HEK293 (cell line): Measurements from ENCODE around the gene PLD6.

Source experiments
- CTCF ChIA-PET: fragments of 350-600 bp; formaldehyde crosslinking; extraction: SDS; loops from one replicate; lab custom pipeline; 2021; ENCODE audit warnings: antibody characterized with exemption; lab: Yijun Ruan, JAX
- POLR2A ChIA-PET: fragments of 300-600 bp; formaldehyde crosslinking; extraction: SDS; loops from one replicate; lab custom pipeline; 2020; ENCODE audit warnings: antibody characterized with exemption, inconsistent platforms; lab: Yijun Ruan, JAX
- H3K27ac ChIP-seq: fragments of 200-500 bp; sonication (Bioruptor generic); 2 replicates; pipeline ENCODE4 v1.5.1; 2014; ENCODE audit warnings: low read depth, low read length, control low read depth, inconsistent platforms; ENCODE audit errors: extremely low read depth
- H3K36me3 ChIP-seq, 2 experiments: fragments of 200-500 bp in 1 of 2; sonication (Bioruptor generic) in 1 of 2; 1 replicate in 1 of 2; 2 replicates in 1 of 2; pipeline ENCODE4 v1.5.1; 2014 to 2017; ENCODE audit warnings: inconsistent platforms in 2 of 2, low read length in 2 of 2; ENCODE audit not compliant: control insufficient read depth in 2 of 2, insufficient read depth in 1 of 2
- H3K4me1 ChIP-seq: fragments of 200-500 bp; sonication (Bioruptor generic); 2 replicates; pipeline ENCODE4 v1.5.1; 2014; ENCODE audit warnings: mild to moderate bottlenecking, low read length, inconsistent platforms; ENCODE audit not compliant: control insufficient read depth, insufficient read depth
- H3K4me3 ChIP-seq: 2 replicates; pipeline ENCODE4 v1.5.1; 2011; ENCODE audit warnings: low read depth, mild to moderate bottlenecking, control low read depth, low read length, moderate library complexity
- H3K9me3 ChIP-seq: fragments of 200-500 bp; sonication (Bioruptor generic); 2 replicates; pipeline ENCODE4 v1.5.1; 2014; ENCODE audit warnings: low read depth, low read length, inconsistent platforms; ENCODE audit not compliant: control insufficient read depth, insufficient read depth
- GFI1B ChIP-seq: fragments of 450-650 bp; formaldehyde crosslinking; IDR thresholded peaks from 2 replicates; pipeline ENCODE4 v1.5.1; 2016; ENCODE audit warnings: missing biosample characterization, missing genetic modification characterization
- GLI4 ChIP-seq: fragments of 450-650 bp; formaldehyde crosslinking; IDR thresholded peaks from 2 replicates; pipeline ENCODE4 v1.5.1; 2016; ENCODE audit warnings: missing biosample characterization, missing genetic modification characterization
- MEIS1 ChIP-seq: sonication (generic); formaldehyde crosslinking; IDR thresholded peaks from 2 replicates; pipeline ENCODE4 v1.8.1; 2022; ENCODE audit warnings: missing genetic modification reagents, mild to moderate bottlenecking, borderline replicate concordance
- PRDM4 ChIP-seq: fragments of 450-650 bp; formaldehyde crosslinking; IDR thresholded peaks from 2 replicates; pipeline ENCODE4 v1.5.1; 2017; ENCODE audit warnings: missing biosample characterization, missing genetic modification characterization
- WT1 ChIP-seq: fragments of 450-650 bp; formaldehyde crosslinking; IDR thresholded peaks from 2 replicates; pipeline ENCODE4 v1.5.1; 2016; ENCODE audit warnings: missing biosample characterization, missing genetic modification characterization
- ZBTB44 ChIP-seq: fragments of 450-650 bp; IDR thresholded peaks from 2 replicates; pipeline ENCODE4 v1.5.1; 2018; ENCODE audit warnings: missing biosample characterization, mild to moderate bottlenecking, missing genetic modification characterization
- ZBTB7A ChIP-seq: fragments of 450-650 bp; formaldehyde crosslinking; IDR thresholded peaks from 2 replicates; pipeline ENCODE4 v1.5.1; 2016; ENCODE audit warnings: low read depth, missing biosample characterization, missing genetic modification characterization
- ZIC2 ChIP-seq: fragments of 450-650 bp; formaldehyde crosslinking; IDR thresholded peaks from 2 replicates; pipeline ENCODE4 v1.5.1; 2016; ENCODE audit warnings: missing biosample characterization, missing genetic modification characterization
- ZNF157 ChIP-seq: fragments of 450-650 bp; formaldehyde crosslinking; IDR thresholded peaks from 2 replicates; pipeline ENCODE4 v1.5.1; 2016; ENCODE audit warnings: missing biosample characterization, missing genetic modification characterization
- ZNF211 ChIP-seq: fragments of 450-650 bp; formaldehyde crosslinking; IDR thresholded peaks from 2 replicates; pipeline ENCODE4 v1.5.1; 2016; ENCODE audit warnings: low read depth, missing biosample characterization, missing genetic modification characterization
- ZNF274 ChIP-seq, 2 experiments: fragments of 200-500 bp in 1 of 2; fragments of 450-650 bp in 1 of 2; sonication (Bioruptor generic) in 1 of 2; formaldehyde crosslinking in 1 of 2; IDR thresholded peaks; 2 replicates each; pipeline versions ENCODE4 v1.5.1 to v1.6.1; 2014 to 2016; ENCODE audit warnings: borderline replicate concordance in 1 of 2, inconsistent platforms in 1 of 2, low read length in 1 of 2, missing biosample characterization in 1 of 2, missing genetic modification characterization in 1 of 2
- ZNF354C ChIP-seq: fragments of 450-650 bp; formaldehyde crosslinking; IDR thresholded peaks from 2 replicates; pipeline ENCODE4 v1.5.1; 2016; ENCODE audit warnings: missing biosample characterization, missing genetic modification characterization, low read depth, borderline replicate concordance
- ZNF398 ChIP-seq: fragments of 450-650 bp; formaldehyde crosslinking; IDR thresholded peaks from 2 replicates; pipeline ENCODE4 v1.5.1; 2017; ENCODE audit warnings: missing biosample characterization, missing genetic modification characterization
- ZNF449 ChIP-seq: fragments of 450-650 bp; formaldehyde crosslinking; IDR thresholded peaks from 2 replicates; pipeline ENCODE4 v1.5.1; 2017; ENCODE audit warnings: missing biosample characterization, mild to moderate bottlenecking, missing genetic modification characterization, moderate library complexity
- ZNF513 ChIP-seq: fragments of 450-650 bp; IDR thresholded peaks from 2 replicates; pipeline ENCODE4 v1.5.1; 2018; ENCODE audit warnings: missing biosample characterization, missing genetic modification characterization
- ZNF530 ChIP-seq: fragments of 450-650 bp; formaldehyde crosslinking; IDR thresholded peaks from 2 replicates; pipeline ENCODE4 v1.5.1; 2016; ENCODE audit warnings: low read depth, missing biosample characterization, missing genetic modification characterization
- ZNF548 ChIP-seq: fragments of 450-650 bp; formaldehyde crosslinking; IDR thresholded peaks from 2 replicates; pipeline ENCODE4 v1.5.1; 2016; ENCODE audit warnings: missing biosample characterization, missing genetic modification characterization
- ZNF624 ChIP-seq: fragments of 450-650 bp; formaldehyde crosslinking; IDR thresholded peaks from 2 replicates; pipeline ENCODE4 v1.5.1; 2017; ENCODE audit warnings: missing biosample characterization, missing genetic modification characterization
- ZNF747 ChIP-seq: fragments of 450-650 bp; formaldehyde crosslinking; IDR thresholded peaks from 2 replicates; pipeline ENCODE4 v1.5.1; 2016; ENCODE audit warnings: missing biosample characterization, missing genetic modification characterization
- ZNF776 ChIP-seq: fragments of 450-650 bp; formaldehyde crosslinking; IDR thresholded peaks from 2 replicates; pipeline ENCODE4 v1.5.0; 2017; ENCODE audit warnings: missing biosample characterization, missing genetic modification characterization, borderline replicate concordance
- ZNF837 ChIP-seq: fragments of 450-650 bp; formaldehyde crosslinking; IDR thresholded peaks from 2 replicates; pipeline ENCODE4 v1.5.1; 2016; ENCODE audit warnings: missing biosample characterization, missing genetic modification characterization
- ZSCAN5A ChIP-seq: fragments of 450-650 bp; formaldehyde crosslinking; IDR thresholded peaks from 2 replicates; pipeline ENCODE4 v1.5.1; 2016; ENCODE audit warnings: missing biosample characterization, missing genetic modification characterization
- ZXDB ChIP-seq: fragments of 450-650 bp; formaldehyde crosslinking; IDR thresholded peaks from 2 replicates; pipeline ENCODE4 v1.5.1; 2016; ENCODE audit warnings: missing biosample characterization, missing genetic modification characterization

Gene PLD6

GRCh38 chr17:17154556-17154955 is 51.6 kb downstream of the PLD6 start (continued):
- TF ChIP-seq ZNF747 (tag by site-specific recombination), result no peak
- no peak for TF ChIP-seq ZNF837 (tag by site-specific recombination)
- no peak for TF ChIP-seq ZNF157 (tag by site-specific recombination)
- TF ChIP-seq ZNF530 (tag by site-specific recombination), result no peak

- Histone ChIP-seq H3K27ac (no peak overlapping the region), H3K4me3 (no peak overlapping the region), H3K9me3 (no peaks in the 10 kb centered on the region), H3K36me3 (peaks cover 27 to 95% of the 10 kb centered on the region in 2 experiments), H3K4me1 (no peaks in the 10 kb centered on the region)
- POLR2A ChIA-PET, result no interaction called here
- CTCF ChIA-PET, result interaction anchor here (0.8 to 1.2 kb wide), 3 partner anchors 12 to 488 kb away, joined by 3 to 7 read pairs (median 4); no protein-coding TSS in a partner anchor
- TF ChIP-seq ZNF398, result no peak
- TF ChIP-seq ZNF449, result no peak
- TF ChIP-seq ZNF624 (tag by site-specific recombination), result no peak
- TF ChIP-seq ZNF513 (tag by site-specific recombination), result no peak
- no peak for TF ChIP-seq ZNF274 (IDR thresholded peaks at IDR 0.05; ENCODE audit: low read length)
- no peak for TF ChIP-seq ZNF274 (tag by site-specific recombination; IDR thresholded peaks at IDR 0.05; ENCODE audit: borderline replicate concordance)
- no peak for TF ChIP-seq ZBTB44 (tag by site-specific recombination)
- no peak for TF ChIP-seq WT1 (tag by site-specific recombination)
- TF ChIP-seq GFI1B (tag by site-specific recombination), result no peak
- TF ChIP-seq ZSCAN5A, result no peak
- TF ChIP-seq GLI4 (tag by site-specific recombination), result no peak
- TF ChIP-seq ZNF354C (tag by site-specific recombination), result no peak
- no peak for TF ChIP-seq ZNF211 (tag by site-specific recombination)
- TF ChIP-seq ZBTB7A (tag by site-specific recombination), result no peak
- TF ChIP-seq MEIS1 (CRISPR knock-in tag), result no peak
- TF ChIP-seq ZNF776 (tag by site-specific recombination), result no peak
- TF ChIP-seq ZNF548 (tag by site-specific recombination), result no peak
- TF ChIP-seq ZXDB (tag by site-specific recombination), result no peak
- TF ChIP-seq PRDM4, result no peak
- no peak for TF ChIP-seq ZIC2 (tag by site-specific recombination)
These were observed 52.4 kb downstream of the PLD6 start for GRCh38 chr17:17153709-17154108.
